ENCODE data around the gene FTCD. TPM values are rescaled to one million over a fixed set of nuclear protein-coding genes. Genes with fewer than 3 reads are reported as not detected.

Gene FTCD
- total and polyA plus RNA-seq, 8 donors: 0.25 to 6.7 (median 1.3) TPM; not detected in 3

- DNase-seq: peak in 1 of 2 donors; percentile 17
- Histone ChIP-seq H3K9me3 (no peaks in the 10 kb centered on the region), H3K36me3 (peaks cover 0 to 17% (median 3%) of the 10 kb centered on the region in 4 donors), H3K27ac (no peak overlapping the region), H3K4me1 (peaks cover 0 to 11% (median 0%) of the 10 kb centered on the region in 4 donors), H3K27me3 (peaks cover 0 to 29% (median 11%) of the 10 kb centered on the region in 3 donors), H3K4me3 (no peak overlapping the region)
- 92 to 99% (median 93%) methylated on average over 12 of the region's 12 CpGs for WGBS, 5 donors
- intact Hi-C loops (cut with DNase I; ENCODE audit: low total_unique reads): no loop called here
- no peak for TF ChIP-seq CTCF (IDR thresholded peaks at IDR 0.05)
- no peak for TF ChIP-seq POLR2A (IDR thresholded peaks at IDR 0.05)
- TF ChIP-seq POLR2AphosphoS5 (IDR thresholded peaks at IDR 0.05): no peak
- TF ChIP-seq EP300 (IDR thresholded peaks at IDR 0.05): no peak
Observed at GRCh38 chr21:46159390-46159789, 4.0 kb upstream of the FTCD start.

GRCh38 chr21:46158666-46159300 is 3.4 kb upstream of the FTCD start:
- H3K4me3 ChIP-seq: no peak overlapping the region
- 91 to 96% (median 92%) methylated on average over 8 to 10 of the region's 10 CpGs for WGBS, 5 donors
- peaks cover 0 to 17% (median 3%) of the 10 kb centered on the region in 4 donors for H3K36me3 ChIP-seq
- H3K27ac ChIP-seq: no peak overlapping the region
- TF ChIP-seq EP300 (IDR thresholded peaks at IDR 0.05) (no peak), POLR2A (IDR thresholded peaks at IDR 0.05) (no peak), CTCF (IDR thresholded peaks at IDR 0.05) (no peak), POLR2AphosphoS5 (IDR thresholded peaks at IDR 0.05) (no peak)
- H3K9me3 ChIP-seq: no peaks in the 10 kb centered on the region
- intact Hi-C loops (cut with DNase I; ENCODE audit: low total_unique reads): no loop called here
- peaks cover under 1 to 12% (median under 1%) of the 10 kb centered on the region in 4 donors for H3K4me1 ChIP-seq
- DNase-seq: peak in 1 of 2 donors; percentile 17
- H3K27me3 ChIP-seq: peaks cover 0 to 27% (median 11%) of the 10 kb centered on the region in 3 donors

GRCh38 chr21:46157987-46158451 is 2.6 kb upstream of the FTCD start:
- no peak for TF ChIP-seq EP300 (IDR thresholded peaks at IDR 0.05)
- TF ChIP-seq POLR2AphosphoS5 (IDR thresholded peaks at IDR 0.05): no peak
- no peak for TF ChIP-seq CTCF (IDR thresholded peaks at IDR 0.05)
- no peak for TF ChIP-seq POLR2A (IDR thresholded peaks at IDR 0.05)
- Histone ChIP-seq H3K9me3 (no peaks in the 10 kb centered on the region), H3K4me1 (peaks cover 6 to 19% (median 9%) of the 10 kb centered on the region in 4 donors), H3K27ac (no peak overlapping the region), H3K4me3 (no peak overlapping the region), H3K36me3 (peaks cover 0 to 17% (median 3%) of the 10 kb centered on the region in 4 donors), H3K27me3 (peaks cover 0 to 34% (median 11%) of the 10 kb centered on the region in 3 donors)
- peak in 1 of 2 donors; percentile 15 for DNase-seq
- WGBS, 5 donors: 89 to 96% (median 90%) methylated on average over 11 to 15 of the region's 15 CpGs; no CpG with 5 or more reads in 1 of the 5 donors
- intact Hi-C loops (cut with DNase I; ENCODE audit: low total_unique reads): no loop called here

GRCh38 chr21:46157396-46157986 is 2.1 kb upstream of the FTCD start:
- Histone ChIP-seq H3K36me3 (peaks cover 0 to 17% (median 3%) of the 10 kb centered on the region in 4 donors), H3K4me1 (peaks cover 6 to 23% (median 13%) of the 10 kb centered on the region in 4 donors), H3K27ac (no peak overlapping the region), H3K9me3 (no peaks in the 10 kb centered on the region), H3K4me3 (no peak overlapping the region), H3K27me3 (peaks cover 0 to 34% (median 11%) of the 10 kb centered on the region in 3 donors)
- DNase-seq: no peak
- intact Hi-C loops (cut with DNase I; ENCODE audit: low total_unique reads): no loop called here
- TF ChIP-seq CTCF (IDR thresholded peaks at IDR 0.05) (no peak), POLR2AphosphoS5 (IDR thresholded peaks at IDR 0.05) (no peak), POLR2A (IDR thresholded peaks at IDR 0.05) (no peak), EP300 (IDR thresholded peaks at IDR 0.05) (no peak)
- 86 to 93% (median 93%) methylated on average over 12 of the region's 12 CpGs for WGBS, 5 donors
